ENCODE measurements around the gene EIF2B2.

DNA sequence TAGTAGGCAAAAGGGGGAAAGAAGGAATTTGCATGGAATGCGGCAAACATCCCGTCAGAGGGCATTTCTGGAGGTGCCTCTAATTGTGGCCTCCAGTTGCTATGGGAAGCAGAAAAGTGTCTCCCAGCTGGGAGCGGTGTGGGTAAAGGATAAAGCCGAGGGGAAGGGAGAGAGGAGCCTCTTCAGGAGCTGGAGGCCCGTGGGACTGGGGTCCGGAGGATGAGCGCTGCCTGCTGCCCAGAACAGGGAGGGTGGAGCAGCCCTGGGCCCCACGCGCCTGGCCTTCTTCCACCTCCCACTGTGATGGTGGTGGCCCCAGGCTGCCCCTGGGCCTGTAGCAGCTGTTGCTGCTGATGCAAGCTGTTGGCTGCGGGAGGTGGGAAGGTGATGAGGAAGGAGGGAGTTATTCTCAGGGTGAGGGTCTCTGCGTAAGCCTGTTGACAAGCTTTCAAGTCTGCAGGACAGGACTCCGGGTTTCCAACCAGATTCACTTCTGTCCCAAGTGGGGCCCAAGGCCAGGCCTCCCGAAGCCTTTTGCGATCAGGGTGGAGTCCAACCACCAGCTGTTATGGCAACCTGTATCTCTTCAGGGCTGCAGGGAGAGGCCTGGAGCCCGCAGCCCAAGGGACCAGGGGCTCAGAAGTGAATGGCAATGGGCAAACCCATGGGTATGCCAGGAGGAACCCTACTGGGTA is 28.2 kb upstream of the EIF2B2 start:
- TF ChIP-seq, protein P1, sequence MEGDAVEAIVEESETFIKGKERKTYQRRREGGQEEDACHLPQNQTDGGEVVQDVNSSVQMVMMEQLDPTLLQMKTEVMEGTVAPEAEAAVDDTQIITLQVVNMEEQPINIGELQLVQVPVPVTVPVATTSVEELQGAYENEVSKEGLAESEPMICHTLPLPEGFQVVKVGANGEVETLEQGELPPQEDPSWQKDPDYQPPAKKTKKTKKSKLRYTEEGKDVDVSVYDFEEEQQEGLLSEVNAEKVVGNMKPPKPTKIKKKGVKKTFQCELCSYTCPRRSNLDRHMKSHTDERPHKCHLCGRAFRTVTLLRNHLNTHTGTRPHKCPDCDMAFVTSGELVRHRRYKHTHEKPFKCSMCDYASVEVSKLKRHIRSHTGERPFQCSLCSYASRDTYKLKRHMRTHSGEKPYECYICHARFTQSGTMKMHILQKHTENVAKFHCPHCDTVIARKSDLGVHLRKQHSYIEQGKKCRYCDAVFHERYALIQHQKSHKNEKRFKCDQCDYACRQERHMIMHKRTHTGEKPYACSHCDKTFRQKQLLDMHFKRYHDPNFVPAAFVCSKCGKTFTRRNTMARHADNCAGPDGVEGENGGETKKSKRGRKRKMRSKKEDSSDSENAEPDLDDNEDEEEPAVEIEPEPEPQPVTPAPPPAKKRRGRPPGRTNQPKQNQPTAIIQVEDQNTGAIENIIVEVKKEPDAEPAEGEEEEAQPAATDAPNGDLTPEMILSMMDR (IDR thresholded peaks at IDR 0.05) = no peak
- TF ChIP-seq POLR2A (IDR thresholded peaks at IDR 0.05) = no peak
